Stimulated activated CD8-positive, alpha-beta memory T cell treated with anti-CD3 and anti-CD28 coated beads, Interleukin-4, amount 100 ng/mL, for 4 hours (primary cell): ENCODE measurements around the gene GPD2.

ENCODE experiments used
- DNase-seq, 2 donors: peaks; one replicate each; pipeline ENCODE4 v3.0.0-alpha.2; 2020; ENCODE audit warnings: low read depth in 2 of 2, low spot score in 1 of 2

GPD2 gene

DNA sequence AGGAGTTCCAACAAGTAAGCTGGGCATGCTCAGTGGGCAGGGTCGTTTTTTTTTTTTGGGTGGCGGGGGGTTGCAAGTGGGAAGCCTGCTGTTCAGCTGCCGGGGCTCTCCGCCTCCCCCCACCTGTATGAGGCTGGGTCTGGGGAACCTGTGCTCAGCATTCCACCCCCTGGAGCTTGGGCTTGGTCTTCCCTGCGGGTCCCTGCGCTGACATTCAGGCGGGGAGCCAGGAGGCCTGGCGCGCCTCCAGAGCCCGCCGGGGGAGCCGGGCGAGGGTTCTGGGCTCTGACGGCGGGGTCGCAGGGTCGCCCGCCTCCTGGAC lies 822 bp upstream of the GPD2 start:
- DNase-seq: no peak

- DNase-seq: no peak
Measured at GRCh38 chr2:156436497-156437085, 412 bp downstream of the GPD2 start.

DNA sequence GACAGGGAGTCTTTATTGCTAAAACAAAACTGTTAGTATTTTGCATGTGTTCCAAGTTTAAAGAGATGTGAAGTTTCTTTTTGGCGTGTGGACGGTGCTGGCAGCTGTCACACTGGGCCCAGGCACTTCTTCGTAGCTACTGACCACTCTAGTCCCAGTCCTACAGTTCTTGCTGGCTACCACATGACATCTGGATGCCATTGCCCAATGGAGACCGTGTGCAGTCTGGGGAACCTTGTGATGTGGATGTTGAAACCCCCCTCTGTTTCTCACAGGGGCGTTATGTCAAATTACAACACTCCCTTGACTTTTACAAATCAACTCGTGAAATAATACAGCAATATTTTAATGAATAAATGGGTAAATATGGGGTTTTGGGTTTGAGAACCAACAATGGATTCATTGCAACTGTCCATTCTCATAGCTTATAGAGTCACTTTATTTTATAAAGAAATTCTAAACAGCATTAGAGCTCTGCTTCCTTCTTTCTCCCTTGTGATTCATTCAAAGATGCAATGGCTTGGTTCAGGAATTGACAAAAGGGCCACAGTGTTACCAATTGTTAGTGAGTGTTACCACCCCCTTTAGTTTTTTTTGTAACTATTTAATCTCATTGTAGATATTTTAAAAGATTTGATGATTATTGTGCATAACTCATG lies 1.2 kb downstream of the GPD2 start:
- no peak for DNase-seq

DNA sequence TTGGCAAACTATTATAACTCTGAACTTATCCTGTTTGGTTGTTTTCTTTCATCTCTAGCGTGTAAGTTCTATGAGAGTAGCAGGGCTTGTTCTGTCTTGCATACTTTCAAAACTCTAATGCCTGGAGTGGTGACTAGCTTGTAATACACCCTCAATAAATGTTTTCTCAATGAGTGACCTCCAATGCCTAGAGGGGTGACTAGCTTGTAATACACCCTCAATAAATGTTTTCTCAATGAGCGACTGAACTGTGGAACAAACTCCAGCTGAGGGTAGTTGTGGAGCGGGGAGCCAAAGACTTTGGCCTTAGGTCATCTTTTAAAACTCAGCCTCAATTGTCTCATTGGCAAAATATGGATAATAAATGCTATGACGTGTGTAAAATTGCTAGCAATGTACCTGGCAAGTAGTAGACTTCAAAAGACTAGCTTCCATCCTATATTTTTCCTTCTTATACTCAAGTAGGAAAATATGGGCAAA lies 1.8 kb downstream of the GPD2 start:
- DNase-seq: no peak

DNA sequence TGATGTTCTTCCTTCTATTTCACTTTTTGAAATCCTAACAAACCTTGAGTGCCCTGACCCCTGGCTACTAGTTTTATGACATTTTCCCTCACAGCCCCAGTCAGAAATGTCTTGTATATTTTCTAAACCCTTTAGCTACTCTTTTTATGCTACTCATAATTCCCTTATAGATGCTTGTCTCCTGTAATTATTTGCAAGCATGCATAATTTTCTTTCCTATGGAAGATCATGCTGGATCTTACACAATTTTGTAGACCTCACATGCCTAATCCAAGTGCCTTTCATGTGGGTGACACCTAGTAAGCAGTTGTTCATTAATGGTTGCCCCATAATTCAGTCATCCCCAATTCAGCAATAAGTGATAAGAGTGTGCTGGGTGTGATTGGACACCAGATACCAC lies 6.9 kb downstream of the GPD2 start:
- no peak for DNase-seq

GRCh38 chr2:156445296-156446220 lies 9.4 kb downstream of the GPD2 start:
- DNase-seq: no peak

GRCh38 chr2:156447761-156448160 lies 11.6 kb downstream of the GPD2 start:
- DNase-seq: no peak

GRCh38 chr2:156448766-156449165 lies 12.6 kb downstream of the GPD2 start:
- no peak for DNase-seq

DNA sequence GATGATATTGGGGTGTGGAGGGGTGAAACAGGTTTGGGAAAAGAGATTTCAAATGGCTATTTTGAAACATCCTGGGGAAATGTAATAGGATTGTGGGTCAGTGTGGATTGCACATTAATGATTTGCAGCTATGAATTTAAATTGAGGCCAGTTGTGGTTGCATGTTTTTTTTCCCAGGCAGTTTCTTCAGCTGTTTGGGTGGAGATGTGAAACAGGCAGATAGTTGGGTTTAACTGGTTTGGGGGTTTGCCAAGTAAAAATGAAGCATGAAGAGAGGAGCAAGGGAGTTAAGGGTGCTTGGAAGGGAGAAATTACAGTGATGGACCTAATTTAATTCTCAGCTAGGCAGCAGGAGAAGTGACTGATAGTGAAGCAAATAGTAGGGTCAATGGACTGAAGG lies 16.8 kb downstream of the GPD2 start:
- DNase-seq: no peak

DNA sequence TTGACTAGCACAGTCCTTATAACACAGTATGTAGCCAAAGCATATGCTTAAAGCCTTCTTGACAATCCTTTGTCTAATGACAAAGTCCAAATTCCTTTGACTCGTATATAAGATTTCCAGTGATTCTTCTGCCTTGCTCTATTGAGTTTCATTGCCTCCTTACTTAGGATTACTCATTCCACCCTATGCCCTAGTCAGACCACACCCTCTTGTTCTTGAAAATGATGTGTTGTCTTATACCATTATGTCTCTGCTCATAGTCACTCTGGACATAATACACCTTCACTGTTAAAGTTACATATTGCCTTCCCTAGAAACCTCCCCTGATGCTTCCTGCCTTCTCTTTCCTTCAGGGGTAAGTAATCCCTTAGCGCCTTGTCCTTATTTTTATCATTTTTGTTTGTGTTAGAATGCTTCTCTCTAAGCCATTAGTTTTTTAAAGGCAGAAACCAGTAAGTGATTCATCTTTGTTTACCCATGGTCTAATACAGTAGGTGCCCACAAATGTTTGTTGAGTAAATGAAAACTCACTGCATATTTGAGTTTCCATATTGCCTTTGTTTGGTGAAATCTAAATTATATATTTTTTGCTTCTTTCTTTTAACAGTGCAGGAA lies 19.3 kb downstream of the GPD2 start:
- no peak for DNase-seq

GRCh38 chr2:156456616-156457015 lies 20.4 kb downstream of the GPD2 start:
- no peak for DNase-seq

GRCh38 chr2:156457523-156458517 lies 21.6 kb downstream of the GPD2 start:
- DNase-seq: no peak

GRCh38 chr2:156459720-156460119 lies 23.5 kb downstream of the GPD2 start:
- no peak for DNase-seq

- no peak for DNase-seq
Measured at GRCh38 chr2:156464106-156464505, 27.9 kb downstream of the GPD2 start.

GRCh38 chr2:156465573-156465972 lies 29.4 kb downstream of the GPD2 start:
- no peak for DNase-seq

- no peak for DNase-seq
Measured at GRCh38 chr2:156466739-156467405, 30.7 kb downstream of the GPD2 start.

GRCh38 chr2:156470975-156471583 lies 34.9 kb downstream of the GPD2 start:
- DNase-seq: no peak

GRCh38 chr2:156471762-156472161 lies 35.6 kb downstream of the GPD2 start:
- DNase-seq: no peak

DNA sequence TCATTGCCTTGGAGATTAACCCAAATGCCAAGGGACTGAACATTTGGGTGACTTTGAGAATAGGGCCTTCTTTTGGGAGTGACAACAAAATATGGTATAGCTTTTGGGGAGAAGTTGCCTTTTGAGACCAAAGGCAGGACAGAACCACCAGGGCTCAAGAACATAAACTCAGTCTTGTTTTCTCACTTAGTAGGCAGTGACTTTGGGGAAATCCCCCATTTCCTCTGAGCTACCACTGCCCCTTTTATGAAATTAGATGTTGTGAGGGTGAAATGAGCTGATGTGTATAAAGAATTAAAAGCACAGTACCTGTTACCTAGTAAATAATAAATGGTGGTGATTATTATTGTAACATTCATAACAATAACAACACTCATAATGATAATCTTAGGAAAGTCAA lies 36.5 kb downstream of the GPD2 start:
- no peak for DNase-seq

- no peak for DNase-seq
Measured at GRCh38 chr2:156473445-156473844, 37.3 kb downstream of the GPD2 start.
